Stimulated activated CD8-positive, alpha-beta memory T cell treated with anti-CD3 and anti-CD28 coated beads, Interleukin-4, amount 100 ng/mL, for 24 hours (primary cell): ENCODE results near the gene CDK11B.

ENCODE experiments used
- DNase-seq: peaks from one replicate; pipeline ENCODE4 v3.0.0-alpha.2; 2020; ENCODE audit warnings: low read depth

Gene CDK11B

GRCh38 chr1:1615256-1616044 lies 43.4 kb downstream of the CDK11B start, which contains the start of gene MIB2:
TSS of gene MIB2 (plus strand) at chr1:1615500. CDS start at chr1:1623453, 7,953 bp downstream.
- peak; percentile 93 for DNase-seq

- DNase-seq = no peak
Observed at GRCh38 chr1:1614954-1615255, 43.9 kb downstream of the CDK11B start.

GRCh38 chr1:1614204-1614953 lies 44.4 kb downstream of the CDK11B start:
- DNase-seq = peak; percentile 42

- no peak for DNase-seq
Observed at GRCh38 chr1:1613509-1614082, 45.2 kb downstream of the CDK11B start.

DNA sequence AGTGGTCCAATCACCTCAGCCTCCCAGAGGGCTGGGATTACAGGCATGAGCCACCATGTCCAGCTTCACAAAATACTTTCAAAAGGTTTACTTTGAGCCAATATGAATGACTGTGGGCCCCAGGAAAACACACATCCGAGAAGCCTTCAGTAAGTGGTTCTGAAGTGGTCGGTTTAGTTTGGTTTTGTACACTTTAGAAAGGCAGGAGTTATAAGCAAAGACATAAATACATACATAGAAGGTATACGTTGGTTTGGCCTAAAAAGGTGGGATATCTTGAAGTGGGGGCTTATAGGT lies 46.8 kb downstream of the CDK11B start:
- no peak for DNase-seq

GRCh38 chr1:1610796-1611195 lies 48.0 kb downstream of the CDK11B start:
- DNase-seq = no peak

DNA sequence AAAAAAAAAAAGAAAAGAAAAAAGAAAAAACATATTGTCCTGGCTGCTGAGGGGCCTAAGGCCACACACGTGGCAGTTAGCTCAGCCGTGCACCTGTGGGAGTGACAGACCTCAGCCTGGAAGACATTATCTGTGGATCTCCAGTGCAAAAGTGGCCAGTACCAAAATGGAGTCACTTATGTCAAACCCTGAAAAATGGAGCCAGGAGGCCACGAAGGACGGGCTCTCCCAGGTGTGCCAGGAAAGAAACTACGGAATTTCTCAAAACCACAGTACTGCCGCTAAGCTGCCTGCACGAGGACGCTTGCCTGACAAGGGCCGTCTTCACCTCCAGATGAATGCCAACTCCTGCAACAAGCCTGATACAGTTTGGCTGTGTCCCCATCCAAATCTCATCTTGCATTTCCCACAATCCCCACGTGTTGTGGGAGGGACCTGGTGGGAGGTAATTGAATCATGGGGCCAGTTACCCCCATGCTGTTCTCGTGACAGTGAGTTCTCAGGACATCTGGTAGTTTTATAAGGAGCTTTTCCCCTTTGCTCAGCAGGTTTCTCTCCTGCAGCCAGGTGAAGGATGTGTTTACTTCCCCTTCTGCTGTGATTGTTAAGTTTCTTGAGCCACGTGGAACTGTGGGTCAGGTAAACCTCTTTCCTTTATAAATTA lies 48.9 kb downstream of the CDK11B start:
- no peak for DNase-seq

GRCh38 chr1:1606232-1606631 lies 52.6 kb downstream of the CDK11B start:
- DNase-seq = no peak

GRCh38 chr1:1605724-1606123 lies 53.1 kb downstream of the CDK11B start:
- no peak for DNase-seq

DNA sequence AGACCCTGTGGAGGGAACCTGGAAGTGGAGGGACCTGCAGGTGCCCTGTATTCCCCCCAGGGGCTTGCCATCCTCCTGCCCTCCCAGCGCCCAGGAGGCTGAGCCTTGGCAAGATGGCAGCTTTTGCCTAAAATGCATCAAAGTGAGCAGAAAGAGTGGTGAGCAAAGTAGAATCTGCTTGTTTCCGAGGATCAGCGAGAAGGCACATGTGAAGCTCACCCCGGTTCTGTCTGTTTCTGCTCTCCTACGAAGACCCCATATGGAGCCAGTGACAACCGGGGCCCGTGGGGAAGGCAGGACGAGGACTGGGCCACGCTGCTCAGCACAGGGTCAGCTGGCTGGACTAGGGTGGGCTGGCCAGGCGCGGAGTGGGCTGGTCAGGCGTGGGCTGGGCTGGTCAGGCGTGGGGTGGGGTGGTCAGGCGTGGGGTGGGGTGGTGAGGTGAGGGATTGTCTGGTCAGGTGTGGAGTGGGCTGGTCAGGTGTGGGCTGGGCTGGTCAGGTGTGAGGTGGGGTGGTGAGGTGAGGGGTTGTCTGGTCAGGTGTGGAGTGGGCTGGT lies 53.7 kb downstream of the CDK11B start:
- no peak for DNase-seq

GRCh38 chr1:1604374-1605033 lies 54.3 kb downstream of the CDK11B start:
- no peak for DNase-seq

DNA sequence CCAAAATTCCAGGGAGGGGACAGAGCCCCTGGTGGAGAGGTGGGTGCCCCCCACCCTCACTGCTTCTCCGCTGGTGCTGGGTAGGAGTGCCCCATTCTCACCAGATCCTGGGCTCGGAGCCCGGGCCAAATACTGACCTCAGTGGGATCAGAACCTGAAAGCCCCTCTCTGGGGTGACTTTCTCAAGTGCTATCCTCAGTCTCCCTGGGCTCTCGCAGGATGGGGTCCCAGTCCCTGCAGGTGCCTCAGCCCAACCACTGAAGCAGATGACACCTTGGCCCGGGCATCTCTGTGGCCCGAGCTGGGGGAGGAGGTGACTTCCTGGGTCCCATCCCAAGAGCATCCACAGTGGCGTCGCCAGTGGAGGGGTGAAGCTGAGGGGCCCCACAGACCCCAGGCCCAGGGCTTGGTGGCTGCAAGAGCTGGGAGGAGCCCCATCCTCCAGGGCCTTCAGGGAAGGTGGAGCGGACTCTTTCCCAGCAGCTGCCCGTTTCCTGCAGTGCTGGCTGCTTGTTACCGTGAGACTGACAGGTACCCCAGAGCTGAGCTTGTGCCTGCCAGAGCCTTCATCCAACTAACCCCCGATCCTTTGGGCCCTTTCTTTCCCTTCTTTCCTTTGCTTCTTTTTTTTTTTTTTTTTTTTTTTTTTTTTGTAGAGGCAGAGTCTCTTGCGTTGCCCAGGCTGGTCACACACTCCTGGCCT lies 55.0 kb downstream of the CDK11B start:
- DNase-seq = no peak

DNA sequence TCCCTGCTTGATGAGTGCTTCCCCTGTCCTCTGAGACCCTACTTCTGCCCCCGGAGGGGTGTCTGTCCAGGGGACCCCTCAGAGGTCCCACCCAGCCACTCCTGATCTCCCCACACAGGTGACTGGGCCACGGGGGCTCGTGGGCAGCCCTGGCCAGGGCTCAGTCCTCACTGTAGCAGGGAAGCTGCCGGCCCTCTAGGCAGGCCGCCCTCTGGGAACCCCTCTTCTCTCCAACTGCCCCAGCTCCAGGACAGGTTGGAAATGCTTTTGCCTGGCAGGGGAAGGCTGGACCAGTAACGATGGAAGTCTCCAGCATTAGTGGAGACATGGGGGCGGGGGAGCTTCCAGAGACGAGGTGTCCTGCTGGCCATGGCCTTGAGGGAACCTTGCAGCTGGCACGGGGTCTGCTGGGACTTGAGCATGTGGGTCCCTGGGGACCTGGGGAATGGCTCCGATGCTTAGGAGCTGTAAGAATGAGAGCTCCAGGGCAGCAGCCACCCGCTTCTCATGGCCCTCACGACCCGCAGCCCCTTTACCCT lies 55.8 kb downstream of the CDK11B start:
- DNase-seq = no peak

- DNase-seq = no peak
Observed at GRCh38 chr1:1602304-1602967, 56.4 kb downstream of the CDK11B start.

GRCh38 chr1:1601564-1602303 lies 57.1 kb downstream of the CDK11B start:
- DNase-seq = no peak

GRCh38 chr1:1600861-1601563 lies 57.8 kb downstream of the CDK11B start:
- DNase-seq = no peak

DNA sequence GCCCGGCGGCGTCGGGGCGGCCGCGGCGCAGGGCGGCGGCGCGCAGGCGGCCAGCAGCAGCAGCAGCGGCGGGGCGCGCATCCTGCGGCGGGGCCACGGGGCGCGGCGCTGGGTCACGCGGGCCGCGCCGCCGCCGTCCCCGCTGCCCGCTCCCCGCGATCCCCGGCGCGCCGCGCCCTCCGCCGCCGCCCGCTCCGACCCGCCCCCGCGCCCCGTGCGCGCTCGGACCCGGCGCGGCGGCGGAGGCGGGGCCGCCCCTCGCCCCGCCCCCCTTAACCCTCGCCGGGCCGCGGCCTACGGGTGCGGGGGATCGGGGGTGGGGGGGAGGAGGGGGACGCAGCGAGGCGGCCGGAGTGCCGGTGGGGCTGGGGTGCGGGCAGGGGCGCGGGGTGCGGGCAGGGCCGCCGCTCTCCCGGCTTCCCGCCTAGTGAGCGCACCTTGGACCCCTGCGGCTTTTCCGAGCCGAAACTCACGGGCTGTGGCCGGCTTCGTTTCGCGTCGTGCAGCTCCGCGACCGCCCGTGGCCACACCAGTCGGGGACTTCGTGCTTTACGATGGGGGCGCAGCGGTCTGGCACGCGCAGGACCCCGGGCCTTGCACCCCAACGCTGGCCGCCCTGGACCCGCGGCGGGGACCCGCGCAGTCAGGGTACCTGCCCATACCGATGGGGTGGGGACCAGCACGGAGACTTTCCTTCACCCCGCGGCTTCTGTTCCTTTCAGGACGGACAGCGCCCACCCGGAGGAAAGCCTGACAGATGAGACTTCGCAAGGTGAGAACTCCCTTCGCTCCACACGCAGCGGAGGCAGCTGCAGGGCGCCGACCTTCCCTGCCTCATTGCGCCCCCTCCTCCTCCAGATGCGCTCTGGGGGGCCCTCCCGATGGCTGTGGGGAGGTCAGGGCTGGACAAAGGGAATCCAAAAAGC lies 58.6 kb downstream of the CDK11B start, which contains the start of gene FNDC10:
Gene FNDC10 (minus strand): TSS at position 201 of the 926 bp plus-strand sequence. CDS start 120 bp downstream, at position 81.
- no peak for DNase-seq
